ENCODE measurements around the gene POLH.
A peak's percentile ranks its signal among the peaks of the same experiment; 100 is the strongest.
"Not testable (repeated sequence)": the region's sequence is repeated elsewhere in the genome, so short reads cannot be mapped to it uniquely, and the experiment has no call there.

POLH gene

DNA sequence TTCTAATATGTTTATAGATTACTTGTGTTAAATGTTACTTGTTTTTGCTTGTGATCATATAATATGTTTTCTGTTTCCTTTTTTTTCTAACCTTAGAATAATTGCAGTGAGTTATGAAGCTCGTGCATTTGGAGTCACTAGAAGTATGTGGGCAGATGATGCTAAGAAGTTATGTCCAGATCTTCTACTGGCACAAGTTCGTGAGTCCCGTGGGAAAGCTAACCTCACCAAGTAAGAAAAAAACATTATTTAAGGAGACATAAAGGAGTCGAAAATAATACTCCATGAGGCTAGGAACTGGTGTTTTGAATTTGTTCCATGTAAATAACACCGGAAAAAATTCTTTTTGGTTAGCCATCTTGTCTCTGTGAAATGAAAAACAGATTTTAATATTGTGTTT lies 6.9 kb downstream of the POLH start:
- TF ChIP-seq CTCF (conservative IDR thresholded peaks at IDR 0.05; ENCODE audit: low read depth, low read length) = no peak
- H3K4me3 ChIP-seq (ENCODE audit: low read depth, low read length) = no peak overlapping the region
- no peak for DNase-seq (ENCODE audit: low read depth)

GRCh38 chr6:43584892-43585570 lies 9.0 kb downstream of the POLH start:
- no peak overlapping the region for H3K4me3 ChIP-seq (ENCODE audit: low read depth, low read length)
- DNase-seq (ENCODE audit: low read depth) = no peak
- no peak for TF ChIP-seq CTCF (conservative IDR thresholded peaks at IDR 0.05; ENCODE audit: low read depth, low read length)

DNA sequence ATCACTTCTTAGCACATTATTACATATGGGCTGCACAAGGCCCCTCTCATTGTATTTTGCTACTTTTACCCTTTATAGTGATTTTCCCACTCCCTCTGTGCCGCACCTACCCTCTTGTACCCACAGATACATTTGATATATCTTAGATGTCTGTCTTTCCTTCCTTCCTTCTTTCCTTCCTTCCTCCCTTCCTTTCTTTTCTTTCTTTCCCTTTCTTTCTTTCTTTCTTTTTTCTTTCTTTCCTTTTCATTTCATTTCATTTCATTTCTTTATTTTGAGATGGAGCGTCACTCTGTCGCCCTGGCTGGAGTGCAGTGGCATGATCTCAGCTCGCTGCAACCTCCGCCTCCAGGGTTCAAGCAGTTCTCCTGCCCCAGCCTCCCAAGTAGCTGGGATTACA lies 12.2 kb downstream of the POLH start:
- TF ChIP-seq CTCF (conservative IDR thresholded peaks at IDR 0.05; ENCODE audit: low read depth, low read length) = no peak
- no peak for DNase-seq (ENCODE audit: low read depth)
- H3K4me3 ChIP-seq (ENCODE audit: low read depth, low read length) = no peak overlapping the region

DNA sequence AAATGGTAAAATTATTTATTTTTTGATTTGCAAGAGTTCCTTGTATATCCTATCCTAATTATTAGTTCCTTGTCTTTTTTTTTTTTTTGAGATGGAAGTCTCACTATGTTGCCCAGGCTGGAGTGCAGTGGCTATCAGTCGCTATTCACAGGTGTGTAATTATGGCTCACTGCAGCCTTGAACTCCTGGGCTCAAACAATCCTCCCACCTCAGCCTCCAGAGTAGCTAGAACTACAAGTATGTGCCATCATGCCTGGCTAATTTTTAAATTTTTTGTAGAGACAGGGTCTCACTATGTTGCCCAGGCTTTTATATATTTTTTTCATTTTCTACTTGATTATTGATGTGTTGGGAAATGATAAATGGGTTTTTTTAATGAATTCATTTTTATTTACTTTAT lies 13.6 kb downstream of the POLH start:
- H3K4me3 ChIP-seq (ENCODE audit: low read depth, low read length); DNase-seq (ENCODE audit: low read depth): not testable (repeated sequence)

- H3K4me3 ChIP-seq (ENCODE audit: low read depth, low read length) = no peak overlapping the region
- TF ChIP-seq CTCF (conservative IDR thresholded peaks at IDR 0.05; ENCODE audit: low read depth, low read length) = no peak
- no peak for DNase-seq (ENCODE audit: low read depth)
Observed at GRCh38 chr6:43593938-43594337, 18.0 kb downstream of the POLH start.

- DNase-seq (ENCODE audit: low read depth) = no peak
- no peak for TF ChIP-seq CTCF (conservative IDR thresholded peaks at IDR 0.05; ENCODE audit: low read depth, low read length)
- H3K4me3 ChIP-seq (ENCODE audit: low read depth, low read length) = no peak overlapping the region
Observed at GRCh38 chr6:43600595-43600994, 24.6 kb downstream of the POLH start.

- peak; percentile 80 for DNase-seq (ENCODE audit: low read depth)
- TF ChIP-seq CTCF (conservative IDR thresholded peaks at IDR 0.05; ENCODE audit: low read depth, low read length) = no peak
- no peak overlapping the region for H3K4me3 ChIP-seq (ENCODE audit: low read depth, low read length)
Observed at GRCh38 chr6:43604174-43604573, 28.2 kb downstream of the POLH start.

Data from choroid plexus epithelial cell (primary cell).